ENCODE data around the gene MXD3.

Gene MXD3

DNA sequence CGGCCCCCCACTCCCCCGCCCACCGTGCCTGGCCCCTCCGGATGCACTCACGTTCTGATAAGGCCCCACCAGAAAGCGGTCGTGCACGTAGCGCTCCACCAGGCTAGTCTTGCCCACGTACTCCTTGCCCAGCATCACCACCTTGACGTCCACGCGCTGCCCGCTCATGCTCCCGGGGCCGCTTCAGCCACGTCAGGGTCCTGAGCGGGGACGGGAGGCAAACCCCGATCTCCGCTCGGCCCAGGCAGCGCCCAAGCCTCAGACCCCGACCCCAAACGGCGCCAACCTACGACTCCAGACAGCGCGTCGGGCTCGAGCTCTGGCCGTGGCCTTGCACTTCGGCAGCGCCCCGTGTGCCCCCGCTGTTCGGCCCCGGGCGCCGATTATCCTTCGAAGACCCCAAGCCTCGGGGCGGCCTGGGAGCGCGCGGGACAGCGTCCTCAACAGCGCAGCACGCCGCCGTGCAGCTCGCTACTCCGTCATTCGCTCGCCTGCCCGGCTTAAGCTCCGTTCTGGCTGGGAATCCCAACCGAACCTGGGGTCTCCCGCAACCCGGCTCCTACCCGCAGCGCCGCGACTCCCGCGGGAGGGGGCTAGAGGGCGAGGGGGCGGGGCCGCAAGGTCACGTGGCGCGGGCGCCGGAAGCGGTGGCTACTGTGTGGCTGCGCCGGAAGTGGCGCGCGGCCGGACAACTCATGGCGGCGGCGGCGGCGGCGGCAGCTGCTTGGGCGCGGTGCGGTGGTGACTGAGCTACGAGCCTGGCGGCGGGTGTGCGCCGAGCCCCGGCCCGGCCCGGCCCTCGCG is 8.4 kb downstream of the MXD3 start, which contains the start of the genes PRELID1 and RAB24:
Gene PRELID1 (plus strand): TSS at position 679 of the 804 bp plus-strand sequence. CDS start 187 bp downstream, outside the sequence.
Gene RAB24 (minus strand): TSS at position 599 of the 804 bp plus-strand sequence. CDS start 431 bp downstream, at position 168.
- peak; percentile 89 for DNase-seq (ENCODE audit: low spot score)

DNA sequence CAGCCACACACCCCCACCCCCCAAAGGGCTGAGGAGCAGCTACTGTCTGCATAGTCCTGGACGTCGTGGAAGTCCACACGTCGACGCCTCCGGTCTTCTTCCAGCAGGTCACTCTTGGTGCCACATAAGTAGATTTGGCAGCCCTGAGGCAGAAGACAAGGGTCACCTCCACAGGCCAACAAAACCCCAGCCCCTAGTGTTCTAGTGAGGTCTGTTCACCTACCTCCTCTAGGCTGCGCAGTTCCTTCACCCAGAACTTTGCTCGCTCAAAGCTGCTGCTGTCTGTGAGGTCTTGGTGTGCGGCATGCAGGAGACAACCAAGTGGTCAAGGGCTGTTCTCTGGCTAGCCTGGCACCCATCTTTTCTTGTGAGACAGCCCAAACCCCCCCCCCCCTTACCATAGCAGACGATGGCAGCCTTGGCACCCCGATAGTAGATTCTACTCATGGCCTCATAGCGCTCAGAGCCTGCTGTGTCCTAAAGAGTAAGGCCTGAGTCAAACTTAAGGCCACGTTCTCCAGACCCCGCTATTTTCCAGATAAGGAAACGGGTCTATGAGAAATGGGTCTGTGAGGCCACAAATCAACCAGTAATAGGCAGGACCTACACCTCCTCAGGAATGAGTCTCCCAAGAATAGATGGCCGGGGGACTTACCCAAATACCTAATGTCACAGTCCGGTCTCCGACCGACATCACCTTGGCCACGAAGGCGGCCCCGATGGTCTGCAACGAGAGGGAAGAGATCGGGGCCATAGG is 9.2 kb downstream of the MXD3 start:
- no peak for DNase-seq (ENCODE audit: low spot score)

DNA sequence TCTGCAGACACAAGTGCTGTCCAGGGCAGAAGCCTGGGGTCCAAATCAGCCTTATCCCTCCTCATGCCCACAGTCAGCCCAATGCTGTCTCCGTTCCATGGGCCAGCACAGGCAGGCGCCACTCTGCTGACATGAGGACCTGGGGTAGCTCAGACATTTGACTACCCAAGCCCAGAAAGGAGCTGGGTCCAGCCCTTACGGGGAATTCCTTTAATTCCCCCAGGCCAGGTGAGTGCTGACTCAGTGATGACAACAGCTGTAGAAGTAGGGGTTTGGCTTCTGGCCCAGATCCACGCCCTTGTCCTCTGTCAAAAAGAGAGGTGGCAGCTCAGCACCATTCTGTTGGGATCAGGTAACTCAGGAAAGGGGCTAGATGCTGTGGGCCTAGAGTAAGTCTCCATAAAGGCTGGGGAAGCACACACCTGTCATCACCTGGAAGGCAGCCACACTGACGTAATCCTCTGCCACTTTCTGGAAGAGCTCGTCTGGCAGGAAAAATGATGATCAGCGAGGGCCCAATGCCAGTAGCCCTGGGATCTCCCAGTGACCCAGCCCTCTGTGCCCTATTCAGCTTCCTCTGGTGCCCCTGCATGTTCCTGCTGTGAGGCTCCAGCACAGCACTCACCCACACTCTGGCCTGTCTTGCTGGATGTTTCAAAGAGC is 10.1 kb downstream of the MXD3 start:
- no peak for DNase-seq (ENCODE audit: low spot score)

DNA sequence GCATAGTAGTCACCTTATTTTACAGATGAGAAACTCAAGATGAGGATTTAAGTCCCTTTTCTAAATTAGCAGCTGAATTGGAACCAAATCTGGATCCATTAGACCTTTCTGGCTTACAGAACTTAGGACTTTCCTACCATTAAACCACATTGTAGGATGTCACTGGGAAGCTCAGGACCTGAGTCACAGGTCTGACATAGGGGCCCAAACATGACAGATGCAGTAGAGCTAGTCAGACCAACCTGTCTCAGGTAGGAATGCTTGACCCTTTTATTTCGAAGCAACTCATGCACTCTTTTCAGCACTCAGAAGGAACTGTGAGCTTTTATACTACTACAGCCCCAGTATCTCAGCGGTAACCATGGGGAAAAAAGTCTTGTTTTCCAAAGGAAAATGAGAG is 10.7 kb downstream of the MXD3 start:
- no peak for DNase-seq (ENCODE audit: low spot score)

DNA sequence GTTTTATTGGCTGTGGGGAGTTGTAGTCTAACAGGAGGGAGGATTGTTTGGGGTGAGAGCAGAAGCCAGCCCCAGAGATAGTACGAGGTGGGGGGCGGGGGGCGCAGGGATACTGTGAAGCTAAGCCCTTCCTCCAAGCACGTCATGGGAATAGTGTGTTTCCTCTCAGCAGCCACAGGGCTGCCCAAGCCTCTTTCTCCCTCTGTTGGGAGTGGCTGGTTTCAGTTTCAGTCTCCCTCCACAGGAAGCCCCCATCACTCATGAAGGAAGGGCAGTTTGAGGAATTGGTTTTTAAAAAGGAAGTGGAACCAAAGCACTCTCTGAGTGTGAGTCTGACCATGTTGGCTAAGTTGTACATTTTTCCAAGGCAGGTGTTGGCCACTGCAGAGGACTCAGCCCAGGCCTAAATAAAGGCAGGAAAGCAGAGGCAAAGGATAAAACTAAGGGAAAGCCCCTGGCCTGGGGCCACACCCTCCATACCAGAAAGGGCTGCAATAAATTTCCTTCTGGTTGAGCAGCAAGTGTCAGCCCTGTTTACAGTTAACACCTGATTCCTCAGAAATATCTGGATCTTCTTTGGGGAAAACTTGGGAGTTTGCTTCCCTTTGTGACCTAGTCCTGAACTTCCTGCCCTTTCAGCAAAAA is 11.3 kb downstream of the MXD3 start:
- DNase-seq (ENCODE audit: low spot score), result peak; percentile 67

DNA sequence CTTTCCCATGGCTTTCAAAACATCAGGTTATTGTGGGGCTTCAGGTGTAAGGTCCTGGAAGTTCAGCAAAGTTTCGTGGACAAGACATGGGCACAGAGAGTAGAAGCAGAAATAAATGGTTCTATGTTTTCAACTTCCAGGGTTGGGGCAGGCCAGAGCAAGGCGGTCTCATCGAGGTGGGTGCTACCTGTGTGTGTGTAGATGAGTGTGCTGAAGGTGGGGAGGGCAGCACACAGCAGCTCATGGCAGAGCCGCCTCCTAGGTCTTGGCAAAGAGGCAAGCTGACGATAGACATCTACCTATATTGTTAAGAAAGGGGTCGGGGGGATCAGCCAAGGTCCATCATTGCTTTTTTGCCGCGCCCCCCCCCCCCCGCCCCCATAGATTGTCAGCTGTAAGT is 12.0 kb downstream of the MXD3 start:
- DNase-seq (ENCODE audit: low spot score), result no peak

DNA sequence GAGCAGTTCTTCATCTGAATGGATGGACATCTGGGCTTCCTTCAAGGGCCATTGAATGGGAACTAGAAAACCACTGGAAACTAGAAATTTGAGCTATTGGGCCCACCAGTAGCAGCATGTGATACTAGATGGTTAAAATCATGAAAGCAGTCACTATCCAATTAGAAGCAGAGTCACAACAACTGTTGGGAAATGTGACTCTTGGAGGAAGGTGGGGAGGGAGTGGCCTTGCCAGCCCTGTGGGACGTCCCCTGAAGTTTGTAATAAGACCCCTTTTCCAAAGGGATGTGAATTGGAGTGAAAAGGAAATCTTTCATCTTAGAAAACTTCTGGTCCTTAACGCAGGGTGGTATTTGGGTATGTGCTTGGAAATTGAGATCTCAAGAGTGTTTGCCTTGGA is 13.8 kb downstream of the MXD3 start:
- no peak for DNase-seq (ENCODE audit: low spot score)

DNA sequence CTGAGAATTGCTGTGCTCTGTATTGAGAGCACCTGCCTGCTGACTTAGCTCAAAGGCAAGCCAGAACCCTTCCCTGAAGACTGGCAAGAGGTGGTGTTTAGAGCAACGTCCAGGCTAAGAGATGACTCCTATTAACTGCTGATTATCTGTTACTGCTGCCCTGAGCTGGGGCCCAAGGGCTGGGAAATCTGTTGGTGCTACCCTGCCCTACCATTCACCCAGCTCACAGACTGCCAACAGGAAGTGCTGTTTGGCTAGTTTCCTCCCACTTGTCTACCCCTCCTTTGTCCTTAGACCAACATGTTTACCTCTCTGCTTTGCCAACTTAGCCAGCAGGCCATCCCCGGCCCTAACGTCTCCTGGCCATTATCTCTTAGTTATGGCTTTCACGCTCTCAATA is 15.1 kb downstream of the MXD3 start:
- no peak for DNase-seq (ENCODE audit: low spot score)

DNA sequence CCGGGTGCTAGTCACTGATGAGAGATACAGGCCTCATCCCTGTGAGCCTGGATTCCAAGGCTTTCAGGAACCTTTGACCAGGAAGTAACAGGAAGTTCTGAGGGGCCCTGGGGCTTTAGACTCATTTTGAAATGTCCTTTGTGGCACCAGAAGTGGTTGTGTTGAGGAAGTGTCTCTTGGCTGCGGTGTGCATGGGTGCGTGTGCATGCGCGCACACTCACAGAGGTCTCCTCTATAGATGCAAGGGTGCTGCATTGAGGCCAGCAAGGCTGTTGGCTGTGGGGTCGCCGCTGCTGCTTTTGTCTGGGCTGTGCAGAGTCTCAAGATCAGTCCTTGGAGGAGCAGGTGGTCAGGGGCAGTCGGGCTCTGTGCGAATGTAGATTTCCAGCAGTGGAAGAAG is 15.8 kb downstream of the MXD3 start:
- no peak for DNase-seq (ENCODE audit: low spot score)

DNA sequence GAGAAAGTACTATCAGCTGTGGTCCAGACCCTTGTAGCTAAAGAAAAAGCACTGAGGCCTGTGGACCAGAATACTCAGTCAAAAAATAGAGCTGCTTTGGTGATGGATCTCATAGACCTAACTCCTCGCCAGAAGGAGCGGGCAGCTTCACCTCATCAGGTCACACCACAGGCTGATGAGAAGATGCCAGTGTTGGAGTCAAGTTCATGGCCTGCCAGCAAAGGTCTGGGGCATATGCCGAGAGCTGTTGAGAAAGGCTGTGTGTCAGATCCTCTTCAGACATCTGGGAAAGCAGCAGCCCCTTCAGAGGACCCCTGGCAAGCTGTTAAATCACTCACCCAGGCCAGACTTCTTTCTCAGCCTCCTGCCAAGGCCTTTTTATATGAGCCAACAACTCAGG is 17.1 kb downstream of the MXD3 start:
- DNase-seq (ENCODE audit: low spot score), result no peak

DNA sequence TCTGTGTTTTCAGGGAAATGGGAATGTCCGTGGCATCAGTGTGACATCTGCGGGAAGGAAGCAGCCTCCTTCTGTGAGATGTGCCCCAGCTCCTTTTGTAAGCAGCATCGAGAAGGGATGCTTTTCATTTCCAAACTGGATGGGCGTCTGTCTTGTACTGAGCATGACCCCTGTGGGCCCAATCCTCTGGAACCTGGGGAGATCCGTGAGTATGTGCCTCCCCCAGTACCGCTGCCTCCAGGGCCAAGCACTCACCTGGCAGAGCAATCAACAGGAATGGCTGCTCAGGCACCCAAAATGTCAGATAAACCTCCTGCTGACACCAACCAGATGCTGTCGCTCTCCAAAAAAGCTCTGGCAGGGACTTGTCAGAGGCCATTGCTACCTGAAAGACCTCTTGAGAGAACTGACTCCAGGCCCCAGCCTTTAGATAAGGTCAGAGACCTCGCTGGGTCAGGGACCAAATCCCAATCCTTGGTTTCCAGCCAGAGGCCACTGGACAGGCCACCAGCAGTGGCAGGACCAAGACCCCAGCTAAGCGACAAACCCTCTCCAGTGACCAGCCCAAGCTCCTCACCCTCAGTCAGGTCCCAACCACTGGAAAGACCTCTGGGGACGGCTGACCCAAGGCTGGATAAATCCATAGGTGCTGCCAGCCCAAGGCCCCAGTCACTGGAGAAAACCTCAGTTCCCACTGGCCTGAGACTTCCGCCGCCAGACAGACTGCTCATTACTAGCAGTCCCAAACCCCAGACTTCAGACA is 17.7 kb downstream of the MXD3 start:
- DNase-seq (ENCODE audit: low spot score), result no peak

DNA sequence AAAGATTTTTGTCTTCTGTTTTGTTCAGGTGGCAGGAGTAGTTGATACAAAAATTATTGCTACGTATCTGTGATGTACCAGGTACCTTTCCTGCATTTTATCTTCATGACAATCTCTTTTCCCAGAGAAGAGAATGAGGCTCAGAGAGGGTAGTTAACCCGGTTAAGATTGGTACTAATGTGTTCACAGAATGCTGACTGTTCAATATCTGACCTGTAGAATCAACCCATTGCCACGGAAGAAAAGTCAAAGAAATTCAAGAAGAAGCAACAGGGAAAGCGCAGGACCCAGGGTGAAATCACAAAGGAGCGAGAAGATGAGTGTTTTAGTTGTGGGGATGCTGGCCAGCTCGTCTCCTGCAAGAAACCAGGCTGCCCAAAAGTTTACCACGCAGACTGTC is 20.0 kb downstream of the MXD3 start:
- DNase-seq (ENCODE audit: low spot score), result no peak

DNA sequence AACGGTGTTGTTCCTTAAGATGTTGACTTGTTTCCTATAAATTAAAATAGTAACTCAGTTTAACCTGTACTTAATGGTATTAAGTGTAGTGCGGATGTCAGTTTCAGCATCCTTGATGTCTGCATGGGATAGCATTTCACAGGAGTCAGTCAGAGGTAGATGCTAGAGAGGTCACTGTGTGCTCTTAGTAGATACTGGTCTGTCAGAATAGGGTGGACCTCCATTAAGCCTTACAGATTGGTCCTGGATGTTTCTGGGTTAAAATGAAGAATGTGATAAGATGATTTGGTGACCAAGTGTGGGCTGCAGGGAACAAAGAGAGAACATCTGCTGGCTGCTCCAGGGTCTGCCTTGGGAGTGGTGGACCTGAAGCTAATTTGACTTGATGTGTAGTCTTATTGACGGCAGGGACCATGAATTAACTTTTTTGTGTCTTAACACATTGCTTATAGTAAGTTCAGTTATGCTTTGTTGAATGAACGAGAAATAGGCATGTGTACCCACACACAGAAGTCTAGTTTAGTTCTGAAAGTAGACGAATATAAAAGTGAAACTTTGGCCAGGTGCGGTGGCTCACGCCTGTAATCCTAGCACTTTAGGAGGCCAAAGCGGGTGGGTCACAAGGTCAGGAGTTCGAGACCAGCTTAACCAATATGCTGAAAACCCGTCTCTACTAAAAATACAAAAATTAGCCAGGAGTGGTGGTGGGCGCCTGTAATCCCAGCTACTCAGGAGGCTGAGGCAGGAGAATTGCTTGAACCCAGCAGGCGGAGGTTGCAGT is 20.7 kb downstream of the MXD3 start:
- no peak for DNase-seq (ENCODE audit: low spot score)

DNA sequence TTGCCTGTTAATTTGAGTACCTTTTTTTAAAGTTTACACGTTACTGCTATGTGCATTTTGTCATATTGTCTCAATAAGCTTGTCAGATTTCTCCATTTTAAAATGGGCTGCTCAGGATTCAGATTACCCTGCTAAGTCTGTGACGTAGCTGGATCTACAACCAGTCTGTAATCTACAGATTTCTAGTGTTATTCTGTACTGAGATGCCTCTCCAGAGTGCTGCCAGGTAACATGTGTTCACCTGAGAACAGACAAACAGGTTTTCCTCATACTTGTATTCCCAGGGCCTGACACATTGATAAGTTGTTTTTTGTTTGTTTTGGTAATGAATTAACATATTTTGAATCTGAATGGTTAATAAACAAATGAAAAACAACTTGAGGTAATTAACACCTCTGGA is 23.5 kb downstream of the MXD3 start:
- no peak for DNase-seq (ENCODE audit: low spot score)

DNA sequence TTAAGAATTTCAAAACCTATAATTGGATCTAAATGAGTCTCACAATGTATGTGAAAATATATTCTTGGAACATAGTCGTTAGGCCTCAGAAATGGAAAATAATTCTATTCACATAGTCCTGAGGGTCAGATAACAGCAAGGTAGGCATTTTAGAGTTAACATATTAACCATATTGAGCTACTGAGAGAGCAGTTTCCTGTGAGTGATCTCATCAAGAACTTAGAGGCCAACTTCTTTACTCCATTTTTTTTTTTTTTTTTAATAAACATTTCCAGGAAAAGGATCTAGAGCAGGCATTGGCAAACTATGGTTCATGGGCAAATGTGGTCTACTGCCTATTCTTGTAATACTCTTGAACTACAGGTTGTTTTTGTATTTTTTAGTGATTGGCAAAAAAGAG is 34.8 kb downstream of the MXD3 start:
- no peak for DNase-seq (ENCODE audit: low spot score)

DNA sequence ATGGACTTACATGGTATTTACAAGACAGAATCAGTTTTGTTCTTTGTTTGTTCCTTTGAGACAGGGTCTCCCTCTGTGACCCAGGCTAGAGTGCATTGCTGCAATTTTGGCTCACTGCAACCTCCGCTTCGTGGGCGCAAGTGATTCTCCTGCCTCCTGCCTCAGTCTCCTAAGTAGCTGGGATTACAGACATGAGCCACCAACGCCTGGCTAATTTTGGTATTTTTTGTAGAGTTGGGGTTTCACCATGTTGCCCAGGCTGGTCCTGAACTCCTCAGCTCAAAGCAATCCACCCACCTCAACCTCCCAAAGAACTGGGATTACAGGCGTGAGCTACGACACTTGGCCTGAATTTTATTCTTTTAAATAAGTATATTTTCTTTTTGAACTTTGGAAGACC is 35.8 kb downstream of the MXD3 start:
- no peak for DNase-seq (ENCODE audit: low spot score)

DNA sequence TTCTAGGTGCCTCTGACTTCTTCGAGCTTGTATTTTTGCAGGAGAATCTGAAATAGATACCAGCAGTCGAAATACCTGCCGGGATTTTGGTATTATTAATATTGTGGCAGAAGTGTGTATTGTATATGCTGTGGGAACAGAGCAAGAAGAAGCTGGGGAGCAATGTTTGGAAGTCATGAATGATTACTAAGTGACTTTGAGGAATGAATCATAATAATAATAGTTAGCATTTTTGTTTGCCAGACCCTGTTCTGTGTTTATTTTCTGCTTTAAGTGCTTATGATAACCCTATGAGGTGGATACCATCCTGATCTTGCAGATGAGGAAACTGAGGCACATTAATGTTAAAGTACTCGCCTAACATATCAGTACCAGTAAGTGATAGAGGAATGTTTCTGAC is 40.6 kb downstream of the MXD3 start:
- DNase-seq (ENCODE audit: low spot score), result no peak

DNA sequence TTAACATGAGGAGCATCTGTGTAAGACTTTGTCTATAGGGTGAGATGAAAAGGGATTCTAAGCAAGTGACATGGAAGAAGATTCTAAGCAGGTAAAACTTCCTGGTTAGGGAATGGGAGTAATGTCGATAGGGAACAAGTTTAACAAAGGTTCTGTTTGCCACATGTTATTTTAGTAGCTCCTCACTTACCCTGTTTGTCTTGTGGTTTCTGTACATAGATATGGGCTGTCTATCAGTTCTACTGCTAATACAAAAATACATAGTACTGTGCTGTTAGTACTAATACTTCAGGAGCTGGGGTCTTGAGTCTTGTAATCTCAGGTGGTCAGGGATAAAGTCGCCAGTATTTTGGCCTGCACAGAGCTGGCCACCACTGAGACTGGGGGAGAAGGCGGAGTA is 41.0 kb downstream of the MXD3 start:
- DNase-seq (ENCODE audit: low spot score), result no peak

DNA sequence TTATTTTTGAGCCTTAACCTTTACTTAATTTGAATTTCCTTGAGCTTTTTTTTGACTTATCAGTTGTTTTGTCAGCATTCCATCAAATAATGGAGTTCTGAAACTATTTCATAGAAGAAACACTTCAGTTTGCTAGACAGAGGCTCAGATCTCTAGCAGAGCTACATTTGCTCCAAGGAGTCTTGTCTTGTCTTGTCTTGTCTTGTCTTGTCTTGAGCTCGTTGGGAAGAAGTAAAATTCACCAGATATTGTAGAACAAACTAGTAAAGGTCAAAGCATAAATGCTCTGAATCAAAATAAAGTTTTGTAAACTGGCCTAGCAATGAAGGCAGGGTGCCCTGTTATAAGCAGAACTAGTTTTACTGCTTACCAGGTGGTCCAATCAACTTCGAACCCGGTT is 41.7 kb downstream of the MXD3 start:
- DNase-seq (ENCODE audit: low spot score), result no peak

DNA sequence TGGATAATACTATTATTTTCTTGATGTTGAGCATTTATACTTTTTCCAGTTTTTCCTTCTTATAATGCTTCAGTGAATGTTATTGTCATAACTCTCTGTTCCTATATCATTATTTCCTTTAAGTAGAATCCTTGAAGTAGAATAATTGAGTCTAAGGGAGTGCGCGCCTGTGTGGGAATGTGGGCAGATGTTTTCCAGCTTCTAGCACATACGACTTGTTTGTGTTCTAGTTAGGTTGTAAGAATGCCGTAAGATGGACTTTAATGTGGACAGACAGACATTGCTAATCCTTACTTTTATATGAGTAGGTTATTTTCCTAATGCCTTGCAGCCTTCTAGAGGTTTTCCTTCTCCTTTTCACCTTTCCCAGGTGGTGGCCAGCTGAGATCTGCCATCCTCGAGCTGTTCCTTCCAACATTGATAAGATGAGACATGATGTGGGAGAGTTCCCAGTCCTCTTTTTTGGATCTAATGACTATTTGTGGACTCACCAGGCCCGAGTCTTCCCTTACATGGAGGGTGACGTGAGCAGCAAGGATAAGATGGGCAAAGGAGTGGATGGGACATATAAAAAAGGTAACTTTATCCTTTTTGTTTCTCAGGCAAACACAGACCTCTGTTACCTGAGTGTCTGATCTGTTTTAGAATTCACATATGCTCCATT is 42.3 kb downstream of the MXD3 start:
- no peak for DNase-seq (ENCODE audit: low spot score)
